Vagina (tissue), 2 donors: ENCODE results near the gene VAT1. TPM values are rescaled to one million over a fixed set of nuclear protein-coding genes. Genes with fewer than 3 reads are reported as not detected.

Source experiments
- DNase-seq, 2 donors: peaks; one replicate each; pipeline ENCODE4 v3.0.0-alpha.2; 2017; ENCODE audit errors: extremely low spot score in 2 of 2
- H3K27ac ChIP-seq: fragments of 200-600 bp; sonication (generic); one replicate; pipeline ENCODE4 v1.5.1; 2019
- H3K27me3 ChIP-seq: fragments of 200-600 bp; sonication (generic); one replicate; pipeline ENCODE4 v1.5.1; 2019
- H3K36me3 ChIP-seq, 2 donors: fragments of 200-600 bp; sonication (generic); one replicate each; pipeline ENCODE4 v1.5.1; 2017 to 2019
- H3K4me1 ChIP-seq: fragments of 200-600 bp; sonication (generic); one replicate; pipeline ENCODE4 v1.5.1; 2019
- H3K4me3 ChIP-seq, 2 donors: fragments of 200-600 bp; sonication (generic); 1 replicate in 1 of 2; 2 replicates in 1 of 2; pipeline ENCODE4 v1.5.1; 2016 to 2019
- H3K9me3 ChIP-seq: fragments of 200-600 bp; sonication (generic); one replicate; pipeline ENCODE4 v1.5.1; 2019
- POLR2A ChIP-seq, 2 donors: fragments of 450-650 bp; IDR thresholded peaks; one replicate each; pipeline ENCODE4 v1.6.1; 2017; ENCODE audit warnings: antibody characterized with exemption in 2 of 2, mild to moderate bottlenecking in 2 of 2, moderate library complexity in 2 of 2
- POLR2AphosphoS5 ChIP-seq, 2 donors: sonication (generic); formaldehyde crosslinking; IDR thresholded peaks; one replicate each; pipeline ENCODE4 v1.9.0; 2017; ENCODE audit warnings: antibody characterized with exemption in 2 of 2, mild to moderate bottlenecking in 2 of 2, low read depth in 1 of 2; ENCODE audit not compliant: insufficient read depth in 1 of 2
- intact Hi-C: fragments of 100-400 bp; cut with DNase I; formaldehyde crosslinking; loops from one replicate; pipeline ENCODE4 v1.15.1; 2023
- total RNA-seq: library from RNA; depleted of rRNA; stranded (reverse); fragments of >200 nt; gene quantifications from one replicate; pipeline ENCODE4 v1.2.3, GENCODE V29; 2016
- TF ChIP-seq, protein P1 (sequence below), 3 experiments: fragments of 450-650 bp in 2 of 3; fragments of 200-600 bp in 1 of 3; sonication (generic) in 1 of 3; IDR thresholded peaks; one replicate each; pipeline ENCODE4 v1.5.1; 2017 to 2019; ENCODE audit warnings: antibody characterized with exemption in 3 of 3, mild to moderate bottlenecking in 2 of 3, moderate library complexity in 2 of 3

VAT1 gene
- total RNA-seq, 1 donor from 2014 or later, result 179 TPM

GRCh38 chr17:43019418-43019817, 2.8 kb downstream of the VAT1 start:
- TF ChIP-seq, protein P1, sequence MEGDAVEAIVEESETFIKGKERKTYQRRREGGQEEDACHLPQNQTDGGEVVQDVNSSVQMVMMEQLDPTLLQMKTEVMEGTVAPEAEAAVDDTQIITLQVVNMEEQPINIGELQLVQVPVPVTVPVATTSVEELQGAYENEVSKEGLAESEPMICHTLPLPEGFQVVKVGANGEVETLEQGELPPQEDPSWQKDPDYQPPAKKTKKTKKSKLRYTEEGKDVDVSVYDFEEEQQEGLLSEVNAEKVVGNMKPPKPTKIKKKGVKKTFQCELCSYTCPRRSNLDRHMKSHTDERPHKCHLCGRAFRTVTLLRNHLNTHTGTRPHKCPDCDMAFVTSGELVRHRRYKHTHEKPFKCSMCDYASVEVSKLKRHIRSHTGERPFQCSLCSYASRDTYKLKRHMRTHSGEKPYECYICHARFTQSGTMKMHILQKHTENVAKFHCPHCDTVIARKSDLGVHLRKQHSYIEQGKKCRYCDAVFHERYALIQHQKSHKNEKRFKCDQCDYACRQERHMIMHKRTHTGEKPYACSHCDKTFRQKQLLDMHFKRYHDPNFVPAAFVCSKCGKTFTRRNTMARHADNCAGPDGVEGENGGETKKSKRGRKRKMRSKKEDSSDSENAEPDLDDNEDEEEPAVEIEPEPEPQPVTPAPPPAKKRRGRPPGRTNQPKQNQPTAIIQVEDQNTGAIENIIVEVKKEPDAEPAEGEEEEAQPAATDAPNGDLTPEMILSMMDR (IDR thresholded peaks at IDR 0.05), result no peak
- no peak for TF ChIP-seq POLR2A (IDR thresholded peaks at IDR 0.05)
- no peak for TF ChIP-seq POLR2AphosphoS5 (IDR thresholded peaks at IDR 0.05; ENCODE audit: insufficient read depth in 1 of 2, low read depth in 1 of 2)
- peak overlapping the region; percentile 5 to 100 for H3K4me3 ChIP-seq
- intact Hi-C loops, result no loop called here

DNA sequence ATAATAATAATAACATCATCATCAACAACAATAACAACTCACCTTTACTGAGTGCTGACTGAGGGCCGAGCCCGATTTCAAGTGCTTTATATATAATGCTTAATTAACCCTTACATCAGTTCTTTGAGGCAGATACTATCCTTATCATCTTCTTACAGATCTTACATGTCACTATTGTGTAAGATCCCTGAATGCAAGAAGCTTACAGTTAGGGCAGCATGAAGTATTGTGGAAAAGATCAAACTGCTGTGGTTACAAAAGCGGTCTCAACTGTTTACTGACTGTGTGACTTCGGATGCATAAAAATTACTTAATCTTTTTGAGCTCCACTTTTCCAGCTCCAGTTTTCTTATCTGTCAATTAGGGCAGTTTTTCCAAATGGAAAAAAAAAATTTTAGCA, 3.3 kb downstream of the VAT1 start:
- TF ChIP-seq POLR2A (IDR thresholded peaks at IDR 0.05) (no peak), POLR2AphosphoS5 (IDR thresholded peaks at IDR 0.05; ENCODE audit: insufficient read depth in 1 of 2, low read depth in 1 of 2) (no peak)
- TF ChIP-seq, protein P1 (IDR thresholded peaks at IDR 0.05), result no peak
- intact Hi-C loops, result no loop called here
- no peak for DNase-seq
- Histone ChIP-seq H3K27ac (peak overlapping the region; percentile 99), H3K27me3 (no peaks in the 10 kb centered on the region), H3K4me1 (peaks cover 65% of the 10 kb centered on the region), H3K36me3 (peaks cover 0 to 28% of the 10 kb centered on the region in 2 donors), H3K9me3 (no peaks in the 10 kb centered on the region), H3K4me3 (no peak overlapping the region)

More at GRCh38 chr17:43019418-43019817, 2.8 kb downstream of the VAT1 start:
- peaks cover 65% of the 10 kb centered on the region for H3K4me1 ChIP-seq
- no peak for DNase-seq
- no peaks in the 10 kb centered on the region for H3K9me3 ChIP-seq
- H3K36me3 ChIP-seq, result peaks cover 0 to 27% of the 10 kb centered on the region in 2 donors
- no peaks in the 10 kb centered on the region for H3K27me3 ChIP-seq
- H3K27ac ChIP-seq, result peak overlapping the region; percentile 99

- intact Hi-C loops, result no loop called here
- Histone ChIP-seq H3K27me3 (no peaks in the 10 kb centered on the region), H3K27ac (peak overlapping the region; percentile 99), H3K4me1 (peaks cover 71% of the 10 kb centered on the region), H3K36me3 (peaks cover 0 to 34% of the 10 kb centered on the region in 2 donors), H3K4me3 (no peak overlapping the region), H3K9me3 (no peaks in the 10 kb centered on the region)
- no peak for DNase-seq
- TF ChIP-seq POLR2AphosphoS5 (IDR thresholded peaks at IDR 0.05; ENCODE audit: insufficient read depth in 1 of 2, low read depth in 1 of 2) (no peak), POLR2A (IDR thresholded peaks at IDR 0.05) (no peak)
- TF ChIP-seq, protein P1 (IDR thresholded peaks at IDR 0.05), result no peak
Observed at GRCh38 chr17:43018008-43018853, 4.0 kb downstream of the VAT1 start.

- DNase-seq, result no peak
- intact Hi-C loops, result no loop called here
- Histone ChIP-seq H3K9me3 (no peaks in the 10 kb centered on the region), H3K27ac (peak overlapping the region; percentile 8), H3K4me1 (peaks cover 79% of the 10 kb centered on the region), H3K36me3 (peaks cover 0 to 37% of the 10 kb centered on the region in 2 donors), H3K27me3 (no peaks in the 10 kb centered on the region), H3K4me3 (no peak overlapping the region)
- TF ChIP-seq POLR2AphosphoS5 (IDR thresholded peaks at IDR 0.05; ENCODE audit: insufficient read depth in 1 of 2, low read depth in 1 of 2) (no peak), POLR2A (IDR thresholded peaks at IDR 0.05) (no peak)
- TF ChIP-seq, protein P1 (IDR thresholded peaks at IDR 0.05), result no peak
Observed at GRCh38 chr17:43016216-43016615, 6.0 kb downstream of the VAT1 start.

DNA sequence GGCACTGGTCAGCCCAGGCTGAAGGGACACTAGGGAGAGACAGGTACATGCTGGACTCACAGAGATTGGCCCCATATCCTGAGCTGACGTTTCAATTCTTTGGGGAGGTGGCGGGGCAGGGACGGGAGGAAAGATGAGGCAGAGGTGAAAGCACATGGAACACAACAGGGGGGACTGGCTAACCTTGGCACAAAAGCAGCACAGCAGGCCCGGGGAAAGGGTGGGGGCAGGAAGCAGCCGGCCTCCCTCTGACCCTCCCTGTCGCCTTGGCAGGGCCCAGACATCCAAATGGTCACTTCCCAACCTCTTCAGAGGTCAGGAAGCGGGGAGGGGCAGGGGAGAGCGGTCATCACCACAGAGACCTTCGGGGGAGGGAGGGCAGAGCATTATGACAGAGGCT, 6.6 kb downstream of the VAT1 start:
- Histone ChIP-seq H3K9me3 (no peaks in the 10 kb centered on the region), H3K4me1 (peaks cover 76% of the 10 kb centered on the region), H3K27ac (peak overlapping the region; percentile 8), H3K36me3 (peaks cover 0 to 37% of the 10 kb centered on the region in 2 donors), H3K27me3 (no peaks in the 10 kb centered on the region), H3K4me3 (no peak overlapping the region)
- TF ChIP-seq POLR2AphosphoS5 (IDR thresholded peaks at IDR 0.05; ENCODE audit: insufficient read depth in 1 of 2, low read depth in 1 of 2) (peak in 1 of 2 donors; percentile 49), POLR2A (IDR thresholded peaks at IDR 0.05) (no peak)
- TF ChIP-seq, protein P1 (IDR thresholded peaks at IDR 0.05), result no peak
- intact Hi-C loops, result no loop called here
- DNase-seq, result no peak
